ENCODE data around the gene ATMIN. TPM values are rescaled to one million over a fixed set of nuclear protein-coding genes. Genes with fewer than 3 reads are reported as not detected.

ATMIN gene
- total RNA-seq, 1 experiment from 2014 or later, result 31.2 TPM

GRCh38 chr16:81071805-81072204, 36.2 kb downstream of the ATMIN start:
- ChIA-PET CTCF (interaction anchor here (0.6 to 0.7 kb wide), 2 partner anchors 81 to 133 kb away, joined by 4 to 8 read pairs; no protein-coding TSS in a partner anchor), POLR2A (ENCODE audit: unreplicated experiment) (no interaction called here)
- no peak overlapping the region for H2AFZ ChIP-seq
- H3K27me3 ChIP-seq (ENCODE audit: insufficient read depth, low read depth), result no peaks in the 10 kb centered on the region
- no peak overlapping the region for H3K4me3 ChIP-seq
- DNase-seq, result peak in 1 of 2 experiments; percentile 53
- H3F3A ChIP-seq (ENCODE audit: insufficient read depth, low read depth), result peaks cover 7% of the 10 kb centered on the region; the same call in 1 of the 2 replicates
- no peaks in the 10 kb centered on the region for H3K9me2 ChIP-seq (ENCODE audit: insufficient read depth)
- peaks cover 20% of the 10 kb centered on the region; the same call in 1 of the 2 replicates for H3K4me1 ChIP-seq (replicated peaks; ENCODE audit: insufficient read depth)
- H3K36me3 ChIP-seq (ENCODE audit: low read depth), result no peaks in the 10 kb centered on the region
- H4K20me1 ChIP-seq (ENCODE audit: insufficient read depth), result no peaks in the 10 kb centered on the region
- H3K27ac ChIP-seq, result 0 out of 2 replicates have a peak overlapping the region, but pooled peaks have one; percentile 4
- H3K79me2 ChIP-seq (ENCODE audit: low read depth), result peaks cover 9% of the 10 kb centered on the region; the same call in 1 of the 2 replicates
- BruUV-seq (replicated peaks), result no TSS peak
- TF ChIP-seq CTCF (conservative IDR thresholded peaks at IDR 0.05) (no peak), EZH2 (IDR thresholded peaks at IDR 0.05; ENCODE audit: low read depth) (no peak)
- H3K9me3 ChIP-seq (ENCODE audit: insufficient read depth, low read depth), result no peaks in the 10 kb centered on the region
- intact Hi-C loops (cut with micrococcal nuclease; ENCODE audit: unreplicated experiment), result loop anchor here (10.0 kb wide), 1 partner anchor 243 kb away; the partner anchor contains the start of gene GAN
- no peak overlapping the region for H3K4me2 ChIP-seq

GRCh38 chr16:81073560-81074330, 38.1 kb downstream of the ATMIN start:
- no peaks in the 10 kb centered on the region for H3K27me3 ChIP-seq (ENCODE audit: insufficient read depth, low read depth)
- CTCF ChIA-PET, result no interaction called here
- DNase-seq, result no peak
- TF ChIP-seq CTCF (conservative IDR thresholded peaks at IDR 0.05) (no peak), EZH2 (IDR thresholded peaks at IDR 0.05; ENCODE audit: low read depth) (no peak)
- H3K4me2 ChIP-seq, result no peak overlapping the region
- intact Hi-C loops (cut with micrococcal nuclease; ENCODE audit: unreplicated experiment), result loop anchor here (10.0 kb wide), 1 partner anchor 241 kb away; the partner anchor contains the start of gene GAN
- peaks cover 27% of the 10 kb centered on the region; the same call in 1 of the 2 replicates for H3K4me1 ChIP-seq (replicated peaks; ENCODE audit: insufficient read depth)
- H3K79me2 ChIP-seq (ENCODE audit: low read depth), result peaks cover 9% of the 10 kb centered on the region; the same call in 1 of the 2 replicates
- POLR2A ChIA-PET (ENCODE audit: unreplicated experiment), result interaction anchor here (0.5 kb wide), 1 partner anchor 686 kb away, joined by 3 read pairs; no protein-coding TSS in a partner anchor
- BruUV-seq (replicated peaks), result no TSS peak
- no peak overlapping the region for H3K27ac ChIP-seq
- peaks cover 16% of the 10 kb centered on the region; the same call in 1 of the 2 replicates for H3F3A ChIP-seq (ENCODE audit: insufficient read depth, low read depth)
- no peaks in the 10 kb centered on the region for H3K36me3 ChIP-seq (ENCODE audit: low read depth)
- no peaks in the 10 kb centered on the region for H3K9me2 ChIP-seq (ENCODE audit: insufficient read depth)
- no peaks in the 10 kb centered on the region for H3K9me3 ChIP-seq (ENCODE audit: insufficient read depth, low read depth)
- H4K20me1 ChIP-seq (ENCODE audit: insufficient read depth), result no peaks in the 10 kb centered on the region
- no peak overlapping the region for H3K4me3 ChIP-seq
- H2AFZ ChIP-seq, result no peak overlapping the region

- intact Hi-C loops (cut with micrococcal nuclease; ENCODE audit: unreplicated experiment), result loop anchor here (1.0 to 10.0 kb wide), 3 partner anchors 41 to 238 kb away; partner anchors contain the start of genes ATMIN and GAN
- ChIA-PET CTCF (interaction anchor here (0.6 kb wide), 2 partner anchors 90 to 129 kb away, joined by 5 to 6 read pairs; no protein-coding TSS in a partner anchor), POLR2A (ENCODE audit: unreplicated experiment) (interaction anchor here (0.5 to 1.0 kb wide), 9 partner anchors 13 to 325 kb away, joined by 3 to 4 read pairs (median 3); partner anchors contain the start of gene GAN)
Measured at GRCh38 chr16:81076566-81077075, 41.0 kb downstream of the ATMIN start.

More at GRCh38 chr16:81076566-81077075, 41.0 kb downstream of the ATMIN start:
- Histone ChIP-seq H3K4me2 (peak overlapping the region; percentile 84), H3K4me3 (peak overlapping the region; percentile 76), H3K27me3 (ENCODE audit: insufficient read depth, low read depth) (no peaks in the 10 kb centered on the region), H3K36me3 (ENCODE audit: low read depth) (no peaks in the 10 kb centered on the region), H3F3A (ENCODE audit: insufficient read depth, low read depth) (peaks cover 20% of the 10 kb centered on the region; the same call in 1 of the 2 replicates), H3K4me1 (replicated peaks; ENCODE audit: insufficient read depth) (peaks cover 24% of the 10 kb centered on the region; the same call in 1 of the 2 replicates), H3K27ac (peak overlapping the region; percentile 79), H4K20me1 (ENCODE audit: insufficient read depth) (no peaks in the 10 kb centered on the region), H2AFZ (peak overlapping the region; percentile 89), H3K9me3 (ENCODE audit: insufficient read depth, low read depth) (no peaks in the 10 kb centered on the region), H3K79me2 (ENCODE audit: low read depth) (peaks cover 9% of the 10 kb centered on the region; the same call in 1 of the 2 replicates), H3K9me2 (ENCODE audit: insufficient read depth) (no peaks in the 10 kb centered on the region)
- no peak for TF ChIP-seq EZH2 (IDR thresholded peaks at IDR 0.05; ENCODE audit: low read depth)
- no peak for TF ChIP-seq CTCF (conservative IDR thresholded peaks at IDR 0.05)
- DNase-seq, result peak in 1 of 2 experiments; percentile 89
- BruUV-seq (replicated peaks), result no TSS peak
